HL-60 (cell line): ENCODE measurements around the gene LRRC8D.

ENCODE experiments used
- CTCF ChIP-seq: IDR thresholded peaks from one replicate; pipeline ENCODE4 v1.5.1; 2011; ENCODE audit warnings: low read length, control low read depth, inconsistent platforms; ENCODE audit not compliant: insufficient read depth
- GABPA ChIP-seq: IDR thresholded peaks from 2 replicates; pipeline ENCODE4 v1.6.1; 2012; ENCODE audit warnings: low read depth
- POLR2AphosphoS5 ChIP-seq: IDR thresholded peaks from 2 replicates; pipeline ENCODE4 v1.6.1; 2012; ENCODE audit warnings: low read depth
- REST ChIP-seq: IDR thresholded peaks from 2 replicates; pipeline ENCODE4 v1.6.1; 2012; ENCODE audit warnings: low read depth; ENCODE audit not compliant: insufficient replicate concordance
- SPI1 ChIP-seq: IDR thresholded peaks from 2 replicates; pipeline ENCODE4 v1.6.1; 2012; ENCODE audit warnings: low read depth, mild to moderate bottlenecking, borderline replicate concordance

- TF ChIP-seq CTCF (no peak), GABPA (no peak), REST (no peak), POLR2AphosphoS5 (no peak), SPI1 (no peak)
Measured at GRCh38 chr1:89962742-89963075, 141.9 kb downstream of the LRRC8D start.
